ENCODE data around the gene DNAJC22.
"Not testable (repeated sequence)": the region's sequence is repeated elsewhere in the genome, so short reads cannot be mapped to it uniquely, and the experiment has no call there.

The DNAJC22 gene

GRCh38 chr12:49375406-49375805, 28.7 kb downstream of the DNAJC22 start:
- H3K4me3 ChIP-seq (ENCODE audit: low read depth, low read length) = no peak overlapping the region

DNA sequence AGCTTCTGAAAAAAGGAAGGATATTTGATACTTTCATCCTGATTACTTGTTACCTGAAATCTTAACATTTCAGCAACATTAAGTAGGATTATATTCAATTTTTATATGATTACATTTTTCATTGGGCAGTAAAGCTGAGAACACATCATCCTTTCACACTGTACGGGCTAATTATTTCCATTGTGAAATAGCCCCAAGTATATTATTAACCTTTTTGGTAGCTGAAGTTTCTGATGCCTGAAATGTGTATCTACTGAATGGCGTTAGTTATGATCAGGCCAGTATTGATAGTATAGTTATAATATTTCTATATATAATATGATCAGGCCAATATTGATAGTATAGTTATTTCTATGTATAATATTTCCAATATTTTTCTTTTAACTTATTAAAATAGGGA, 30.7 kb downstream of the DNAJC22 start:
- TF ChIP-seq, protein P1, sequence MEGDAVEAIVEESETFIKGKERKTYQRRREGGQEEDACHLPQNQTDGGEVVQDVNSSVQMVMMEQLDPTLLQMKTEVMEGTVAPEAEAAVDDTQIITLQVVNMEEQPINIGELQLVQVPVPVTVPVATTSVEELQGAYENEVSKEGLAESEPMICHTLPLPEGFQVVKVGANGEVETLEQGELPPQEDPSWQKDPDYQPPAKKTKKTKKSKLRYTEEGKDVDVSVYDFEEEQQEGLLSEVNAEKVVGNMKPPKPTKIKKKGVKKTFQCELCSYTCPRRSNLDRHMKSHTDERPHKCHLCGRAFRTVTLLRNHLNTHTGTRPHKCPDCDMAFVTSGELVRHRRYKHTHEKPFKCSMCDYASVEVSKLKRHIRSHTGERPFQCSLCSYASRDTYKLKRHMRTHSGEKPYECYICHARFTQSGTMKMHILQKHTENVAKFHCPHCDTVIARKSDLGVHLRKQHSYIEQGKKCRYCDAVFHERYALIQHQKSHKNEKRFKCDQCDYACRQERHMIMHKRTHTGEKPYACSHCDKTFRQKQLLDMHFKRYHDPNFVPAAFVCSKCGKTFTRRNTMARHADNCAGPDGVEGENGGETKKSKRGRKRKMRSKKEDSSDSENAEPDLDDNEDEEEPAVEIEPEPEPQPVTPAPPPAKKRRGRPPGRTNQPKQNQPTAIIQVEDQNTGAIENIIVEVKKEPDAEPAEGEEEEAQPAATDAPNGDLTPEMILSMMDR (IDR thresholded peaks at IDR 0.05; ENCODE audit: low read depth, low read length, missing control alignments) = no peak
- DNase-seq (ENCODE audit: low read depth) = no peak
- no peak overlapping the region for H3K4me3 ChIP-seq (ENCODE audit: low read depth, low read length)

More at GRCh38 chr12:49375406-49375805, 28.7 kb downstream of the DNAJC22 start:
- TF ChIP-seq, protein P1 (IDR thresholded peaks at IDR 0.05; ENCODE audit: low read depth, low read length, missing control alignments) = no peak
- DNase-seq (ENCODE audit: low read depth) = no peak

- H3K4me3 ChIP-seq (ENCODE audit: low read depth, low read length); DNase-seq (ENCODE audit: low read depth): not testable (repeated sequence)
Measured at GRCh38 chr12:49380184-49380583, 33.5 kb downstream of the DNAJC22 start.

DNA sequence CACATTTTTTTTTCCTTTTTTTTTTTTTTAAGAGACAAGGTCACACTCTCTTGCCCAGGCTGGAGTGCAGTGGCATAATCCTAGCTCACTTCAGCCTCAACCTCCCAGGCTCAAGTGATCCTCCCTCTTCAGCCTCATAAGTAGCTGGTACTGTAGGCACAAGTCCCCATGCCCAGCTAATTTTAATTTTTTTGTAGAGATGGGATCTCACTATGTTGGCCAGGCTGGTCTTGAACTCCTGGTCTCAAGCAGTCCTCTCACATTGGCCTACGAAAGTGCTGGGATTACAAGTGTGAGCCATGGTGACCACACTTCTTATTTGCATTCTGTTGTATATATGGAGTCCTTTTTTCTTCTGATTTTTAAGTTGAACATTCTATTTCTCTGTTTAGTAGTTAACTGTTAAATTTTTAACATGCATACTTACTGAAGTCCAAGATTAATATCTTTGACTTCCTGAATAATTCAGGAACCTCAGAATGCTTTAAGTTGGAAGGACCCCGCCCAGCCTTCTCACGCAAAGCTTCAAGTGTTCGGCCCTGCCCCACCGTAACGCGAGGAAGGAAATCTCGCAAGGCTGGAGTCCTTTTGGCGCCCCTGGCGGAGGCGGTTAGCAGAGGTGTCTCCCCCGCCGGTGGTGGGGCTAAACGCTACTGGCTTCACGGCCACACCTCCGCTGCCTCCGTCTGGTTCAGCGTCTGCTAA, 42.1 kb downstream of the DNAJC22 start:
- TF ChIP-seq, protein P1 (IDR thresholded peaks at IDR 0.05; ENCODE audit: low read depth, low read length, missing control alignments) = no peak
- DNase-seq (ENCODE audit: low read depth) = no peak
- no peak overlapping the region for H3K4me3 ChIP-seq (ENCODE audit: low read depth, low read length)

DNA sequence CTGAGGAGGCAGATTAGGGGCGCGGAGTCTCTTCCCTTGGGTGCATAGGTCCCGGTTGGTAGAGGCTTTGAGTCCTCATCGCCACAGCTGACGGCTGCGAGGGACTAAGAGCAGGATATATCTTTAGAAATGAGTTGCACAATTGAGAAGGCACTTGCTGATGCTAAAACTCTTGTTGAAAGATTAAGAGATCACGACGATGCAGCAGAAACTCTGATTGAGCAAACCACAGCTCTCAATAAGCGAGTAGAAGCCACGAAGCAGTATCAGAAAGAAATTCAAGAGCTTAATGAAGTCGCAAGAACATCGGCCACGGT, 42.7 kb downstream of the DNAJC22 start:
- TF ChIP-seq, protein P1 (IDR thresholded peaks at IDR 0.05; ENCODE audit: low read depth, low read length, missing control alignments) = no peak
- no peak overlapping the region for H3K4me3 ChIP-seq (ENCODE audit: low read depth, low read length)
- DNase-seq (ENCODE audit: low read depth) = no peak

DNA sequence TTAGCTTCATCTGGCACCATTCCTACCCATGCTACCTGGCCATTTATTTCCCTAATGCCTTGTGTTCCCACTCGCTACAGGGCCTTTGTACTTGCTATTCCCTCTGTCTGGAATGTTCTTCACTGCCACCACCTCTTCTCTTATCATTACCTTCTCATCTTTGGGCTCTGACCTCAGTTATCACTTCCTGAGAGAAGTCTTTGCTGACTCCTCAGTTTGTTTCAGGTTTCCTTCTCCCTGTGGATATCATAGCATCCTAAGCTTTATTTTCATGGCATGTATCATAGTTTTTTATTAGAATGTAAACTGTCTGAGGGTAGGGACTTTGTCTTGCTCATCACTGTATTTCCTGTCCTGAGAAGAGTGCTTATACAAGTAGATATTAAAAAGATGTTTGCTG, 50.3 kb downstream of the DNAJC22 start:
- TF ChIP-seq, protein P1 (IDR thresholded peaks at IDR 0.05; ENCODE audit: low read depth, low read length, missing control alignments) = no peak
- no peak overlapping the region for H3K4me3 ChIP-seq (ENCODE audit: low read depth, low read length)
- no peak for DNase-seq (ENCODE audit: low read depth)

DNA sequence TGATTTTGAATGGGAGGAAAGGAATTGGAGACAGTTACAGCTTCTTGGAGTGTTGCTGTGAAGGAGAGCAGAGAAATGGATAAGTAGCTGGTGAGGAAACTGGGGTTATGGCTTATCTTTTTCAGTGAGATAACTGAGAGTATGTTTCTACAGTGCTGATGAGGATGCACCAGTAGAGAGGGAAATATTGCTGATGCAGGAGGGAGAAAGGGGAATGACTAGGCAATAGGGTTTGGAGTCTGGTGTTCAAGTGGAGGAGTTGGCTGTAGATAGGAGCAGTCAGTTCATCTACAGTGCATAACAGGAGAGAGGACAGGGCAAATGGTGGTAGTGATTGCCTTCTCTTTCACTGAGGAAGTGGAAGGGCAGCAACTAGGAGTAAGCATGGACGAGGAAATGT, 53.6 kb downstream of the DNAJC22 start:
- TF ChIP-seq, protein P1 (IDR thresholded peaks at IDR 0.05; ENCODE audit: low read depth, low read length, missing control alignments) = no peak

More for the DNA sequence above, 53.6 kb downstream of the DNAJC22 start:
- DNase-seq (ENCODE audit: low read depth) = no peak
- no peak overlapping the region for H3K4me3 ChIP-seq (ENCODE audit: low read depth, low read length)
